Tibial artery (tissue), 4 donors: ENCODE data around the gene SAMSN1.

Experiments
- DNase-seq, 2 donors: peaks; one replicate each; pipeline ENCODE4 v3.0.0-alpha.2; 2019
- H3K27ac ChIP-seq, 2 donors: fragments of 200-600 bp; sonication (generic) in 1 of 2; 1 replicate in 1 of 2; 2 replicates in 1 of 2; pipeline ENCODE4 v1.5.1; 2018 to 2019; ENCODE audit warnings: mild to moderate bottlenecking in 1 of 2
- H3K27me3 ChIP-seq, 2 donors: fragments of 200-600 bp; sonication (generic) in 1 of 2; one replicate each; pipeline versions ENCODE4 v1.5.1 to v1.6.0; 2016 to 2019
- H3K36me3 ChIP-seq, 3 donors: fragments of 200-600 bp; sonication (generic) in 2 of 3; one replicate each; pipeline ENCODE4 v1.5.1; 2016 to 2019; ENCODE audit warnings: mild to moderate bottlenecking in 2 of 3
- H3K4me1 ChIP-seq, 4 donors: fragments of 200-600 bp; sonication (generic) in 2 of 4; 1 replicate in 3 of 4; 2 replicates in 1 of 4; pipeline ENCODE4 v1.5.1; 2016 to 2019
- H3K4me3 ChIP-seq, 2 donors: fragments of 200-600 bp; sonication (generic) in 1 of 2; 1 replicate in 1 of 2; 2 replicates in 1 of 2; pipeline ENCODE4 v1.5.1; 2018 to 2019; ENCODE audit warnings: mild to moderate bottlenecking in 2 of 2
- H3K9me3 ChIP-seq, 3 donors: fragments of 200-600 bp; sonication (generic) in 1 of 3; one replicate each; pipeline ENCODE4 v1.5.1; 2016 to 2019
- intact Hi-C: fragments of 100-400 bp; cut with DNase I; formaldehyde crosslinking; loops from one replicate; pipeline ENCODE4 v1.15.0; 2023; ENCODE audit warnings: low total_unique reads
- TF ChIP-seq, protein P1 (sequence below), 2 experiments: fragments of 200-600 bp in 1 of 2; fragments of 450-650 bp in 1 of 2; IDR thresholded peaks; one replicate each; pipeline ENCODE4 v1.5.1; 2017 to 2019; ENCODE audit warnings: antibody characterized with exemption in 2 of 2, mild to moderate bottlenecking in 1 of 2, moderate library complexity in 1 of 2

The SAMSN1 gene

DNA sequence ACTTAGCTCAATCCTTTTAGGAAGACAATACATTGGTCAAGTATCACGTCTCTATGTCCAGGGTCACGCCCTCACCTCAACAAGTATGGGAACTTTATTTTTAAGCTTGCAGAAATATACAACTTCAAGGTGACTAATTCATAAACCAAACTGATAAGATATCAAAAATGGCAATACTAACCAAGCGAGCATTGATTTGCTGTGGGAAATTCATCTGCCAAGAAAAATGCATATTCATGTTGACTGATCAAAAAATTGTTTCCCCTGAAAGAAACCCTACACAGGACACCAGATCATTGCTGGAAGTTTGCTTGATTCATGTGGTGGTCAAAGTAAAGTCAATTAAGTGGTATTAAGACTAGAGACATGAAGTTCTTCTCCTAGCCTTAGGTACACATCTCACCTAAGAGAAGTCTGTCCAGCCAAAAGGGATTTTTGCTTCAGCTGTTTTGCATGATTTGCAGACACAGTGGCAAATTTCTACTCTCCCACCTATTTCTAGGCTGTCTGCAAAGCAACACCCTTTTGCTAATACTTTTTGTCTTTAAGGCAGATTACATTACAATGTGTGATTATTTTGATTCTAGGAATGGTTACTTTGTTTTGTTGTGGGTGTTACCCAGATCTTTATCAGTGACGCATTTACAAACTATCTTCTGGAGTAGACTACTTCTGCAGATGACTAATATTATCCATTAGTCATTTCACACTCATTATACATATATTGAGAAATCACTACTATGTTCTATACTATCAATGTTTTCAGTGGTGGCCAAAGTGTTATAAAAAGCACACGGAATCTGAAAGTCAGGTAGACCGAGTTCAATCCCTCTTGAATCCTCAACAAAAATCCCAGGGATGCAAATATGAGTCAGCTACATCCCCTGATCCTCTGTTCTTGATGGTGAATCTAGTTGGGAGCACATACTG, 12.4 kb downstream of the SAMSN1 start:
- Histone ChIP-seq H3K4me3 (no peak overlapping the region), H3K4me1 (no peaks in the 10 kb centered on the region), H3K36me3 (no peaks in the 10 kb centered on the region), H3K27me3 (no peaks in the 10 kb centered on the region), H3K9me3 (no peaks in the 10 kb centered on the region), H3K27ac (no peak overlapping the region)
- intact Hi-C loops = no loop called here
- no peak for DNase-seq
- TF ChIP-seq, protein P1, sequence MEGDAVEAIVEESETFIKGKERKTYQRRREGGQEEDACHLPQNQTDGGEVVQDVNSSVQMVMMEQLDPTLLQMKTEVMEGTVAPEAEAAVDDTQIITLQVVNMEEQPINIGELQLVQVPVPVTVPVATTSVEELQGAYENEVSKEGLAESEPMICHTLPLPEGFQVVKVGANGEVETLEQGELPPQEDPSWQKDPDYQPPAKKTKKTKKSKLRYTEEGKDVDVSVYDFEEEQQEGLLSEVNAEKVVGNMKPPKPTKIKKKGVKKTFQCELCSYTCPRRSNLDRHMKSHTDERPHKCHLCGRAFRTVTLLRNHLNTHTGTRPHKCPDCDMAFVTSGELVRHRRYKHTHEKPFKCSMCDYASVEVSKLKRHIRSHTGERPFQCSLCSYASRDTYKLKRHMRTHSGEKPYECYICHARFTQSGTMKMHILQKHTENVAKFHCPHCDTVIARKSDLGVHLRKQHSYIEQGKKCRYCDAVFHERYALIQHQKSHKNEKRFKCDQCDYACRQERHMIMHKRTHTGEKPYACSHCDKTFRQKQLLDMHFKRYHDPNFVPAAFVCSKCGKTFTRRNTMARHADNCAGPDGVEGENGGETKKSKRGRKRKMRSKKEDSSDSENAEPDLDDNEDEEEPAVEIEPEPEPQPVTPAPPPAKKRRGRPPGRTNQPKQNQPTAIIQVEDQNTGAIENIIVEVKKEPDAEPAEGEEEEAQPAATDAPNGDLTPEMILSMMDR (IDR thresholded peaks at IDR 0.05) = no peak

DNA sequence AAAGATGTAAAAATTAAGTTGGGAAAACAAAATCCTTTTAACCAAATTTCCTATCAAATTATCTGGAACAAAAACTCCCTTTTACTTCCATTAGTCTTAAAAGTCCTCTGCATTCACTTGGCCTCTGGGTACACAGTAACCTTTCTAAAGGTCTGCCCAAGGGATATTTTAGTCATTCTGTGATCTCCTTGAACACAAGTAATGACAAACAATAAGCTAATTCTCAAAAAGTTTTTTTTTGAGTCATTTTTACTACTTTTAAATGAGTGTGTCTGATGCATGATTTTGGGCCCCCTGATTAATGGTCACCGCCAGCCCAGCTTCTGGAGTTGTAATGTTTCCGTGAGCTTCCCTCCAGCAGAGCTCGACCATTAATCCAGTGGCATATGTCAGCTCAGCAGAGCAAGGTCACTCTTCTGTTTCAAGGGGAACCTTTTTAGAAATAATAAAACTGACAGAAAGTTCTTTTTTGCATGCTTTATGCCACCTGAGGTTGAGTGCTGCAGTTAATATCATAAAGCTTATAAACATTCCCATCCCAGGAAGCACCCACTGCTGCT, 14.3 kb downstream of the SAMSN1 start:
- DNase-seq = no peak
- intact Hi-C loops = no loop called here
- Histone ChIP-seq H3K9me3 (no peaks in the 10 kb centered on the region), H3K27ac (no peak overlapping the region), H3K4me3 (no peak overlapping the region), H3K36me3 (no peaks in the 10 kb centered on the region), H3K27me3 (no peaks in the 10 kb centered on the region), H3K4me1 (peaks cover 0 to 3% (median 2%) of the 10 kb centered on the region in 4 donors)
- TF ChIP-seq, protein P1 (IDR thresholded peaks at IDR 0.05) = no peak

DNA sequence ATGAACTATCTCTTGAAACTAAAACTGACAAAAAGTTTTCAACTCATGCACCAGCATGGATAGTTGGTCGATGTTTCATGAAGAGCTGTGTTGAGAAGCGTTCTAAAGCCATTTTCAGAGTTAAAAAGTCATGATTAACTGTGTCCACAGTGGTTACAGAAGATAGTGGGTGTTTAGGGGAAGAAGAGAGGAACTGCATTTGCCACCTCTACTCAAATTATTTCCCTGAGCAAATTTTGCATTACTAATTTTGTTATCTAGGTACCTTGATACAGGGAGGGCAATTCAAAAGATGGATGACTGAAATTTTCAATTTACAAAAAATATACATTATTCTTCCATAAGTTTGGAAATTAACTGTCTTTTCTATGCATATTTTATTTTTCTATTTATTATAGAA, 15.5 kb downstream of the SAMSN1 start:
- H3K9me3 ChIP-seq = no peaks in the 10 kb centered on the region
- H3K36me3 ChIP-seq = no peaks in the 10 kb centered on the region
- peaks cover 0 to 3% (median 2%) of the 10 kb centered on the region in 4 donors for H3K4me1 ChIP-seq
- no peak for DNase-seq
- intact Hi-C loops = no loop called here
- H3K27me3 ChIP-seq = no peaks in the 10 kb centered on the region
- TF ChIP-seq, protein P1 (IDR thresholded peaks at IDR 0.05) = no peak
- H3K27ac ChIP-seq = no peak overlapping the region
- H3K4me3 ChIP-seq = no peak overlapping the region

DNA sequence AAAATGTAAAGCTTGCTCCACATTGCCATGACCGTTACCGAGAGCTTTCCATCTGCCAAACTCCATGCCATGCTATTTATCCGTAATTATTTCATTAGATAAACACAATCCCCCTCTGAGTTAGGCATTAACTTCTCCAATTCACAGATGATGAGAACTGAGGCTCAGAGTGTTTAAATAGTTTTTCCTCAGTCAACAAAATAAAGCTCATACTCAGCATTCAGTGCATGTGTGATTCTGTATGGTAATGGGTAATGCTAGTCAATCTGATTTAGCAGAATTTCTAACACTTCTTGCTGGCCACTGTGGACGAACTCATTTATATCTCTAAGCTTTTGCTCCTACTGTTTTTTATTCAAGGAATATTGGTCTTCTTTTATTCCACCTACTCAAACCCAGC, 17.3 kb downstream of the SAMSN1 start:
- H3K27me3 ChIP-seq = no peaks in the 10 kb centered on the region
- H3K36me3 ChIP-seq = no peaks in the 10 kb centered on the region
- intact Hi-C loops = no loop called here
- H3K9me3 ChIP-seq = no peaks in the 10 kb centered on the region
- no peak overlapping the region for H3K27ac ChIP-seq
- no peak for DNase-seq
- TF ChIP-seq, protein P1 (IDR thresholded peaks at IDR 0.05) = no peak
- no peak overlapping the region for H3K4me3 ChIP-seq
- peaks cover 0 to 3% (median 2%) of the 10 kb centered on the region in 4 donors for H3K4me1 ChIP-seq

DNA sequence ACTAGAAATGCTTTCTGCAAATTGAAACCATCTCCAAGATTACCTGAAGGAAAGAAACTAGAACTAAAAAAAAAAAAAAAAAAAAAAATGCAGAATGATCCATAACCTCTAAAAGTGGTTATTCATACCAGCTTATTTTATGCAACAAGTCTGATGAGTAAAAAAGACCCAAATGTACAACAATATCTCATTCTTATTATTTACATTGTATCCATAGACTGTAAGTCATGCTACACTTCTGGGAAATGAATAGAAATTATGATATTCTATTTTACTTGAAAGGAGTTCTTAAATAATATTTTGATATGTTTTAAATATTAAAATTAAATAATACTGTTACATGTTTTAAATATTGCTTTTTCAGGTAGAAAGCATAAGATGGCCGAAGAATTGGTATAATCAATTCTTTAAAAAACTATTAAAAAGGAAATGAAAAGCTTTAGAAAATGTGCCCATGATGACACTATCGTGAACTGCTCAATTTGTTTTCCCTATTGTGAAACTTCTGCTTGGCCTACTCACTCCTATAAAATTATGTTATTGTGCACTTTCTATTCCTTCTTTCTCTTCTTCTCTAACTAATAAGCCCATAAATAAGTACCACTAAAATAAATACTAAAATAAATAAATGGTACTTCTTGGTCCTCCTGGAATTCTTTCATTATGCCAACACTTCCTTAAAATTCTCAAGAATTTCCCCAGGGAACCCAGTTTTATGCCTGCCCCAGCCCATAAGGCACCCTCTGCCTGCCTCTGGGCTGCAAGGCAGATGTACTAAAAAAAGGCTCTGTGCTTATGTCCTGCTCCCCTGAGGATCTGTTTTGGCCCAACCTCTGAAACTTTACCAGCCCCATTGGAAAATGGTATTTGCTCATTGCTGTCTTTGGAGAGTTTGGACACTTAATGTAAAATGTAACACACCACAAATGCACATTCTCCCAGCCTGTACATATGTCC, 18.1 kb downstream of the SAMSN1 start:
- H3K36me3 ChIP-seq = no peaks in the 10 kb centered on the region
- H3K9me3 ChIP-seq = no peaks in the 10 kb centered on the region
- intact Hi-C loops = no loop called here
- no peak overlapping the region for H3K27ac ChIP-seq
- H3K4me1 ChIP-seq = peaks cover 0 to 3% (median 2%) of the 10 kb centered on the region in 4 donors
- H3K4me3 ChIP-seq = no peak overlapping the region
- H3K27me3 ChIP-seq = no peaks in the 10 kb centered on the region
- TF ChIP-seq, protein P1 (IDR thresholded peaks at IDR 0.05) = no peak
- DNase-seq = no peak
